Ureter (tissue), 1 donor: Measurements from ENCODE around the gene ADGRE1. TPM values are rescaled to one million over a fixed set of nuclear protein-coding genes. Genes with fewer than 3 reads are reported as not detected.
"Not testable (repeated sequence)": the region's sequence is repeated elsewhere in the genome, so short reads cannot be mapped to it uniquely, and the experiment has no call there.

ENCODE experiments used
- DNase-seq: peaks from one replicate; pipeline ENCODE4 v3.0.0-alpha.2; 2020; ENCODE audit warnings: low spot score
- total RNA-seq: library from RNA; stranded (reverse); gene quantifications from one replicate; pipeline ENCODE4 v1.2.4, GENCODE V29; 2023
- donor health status: DM: yes; HTN: yes; CAD: no.

ADGRE1 gene, protein sequence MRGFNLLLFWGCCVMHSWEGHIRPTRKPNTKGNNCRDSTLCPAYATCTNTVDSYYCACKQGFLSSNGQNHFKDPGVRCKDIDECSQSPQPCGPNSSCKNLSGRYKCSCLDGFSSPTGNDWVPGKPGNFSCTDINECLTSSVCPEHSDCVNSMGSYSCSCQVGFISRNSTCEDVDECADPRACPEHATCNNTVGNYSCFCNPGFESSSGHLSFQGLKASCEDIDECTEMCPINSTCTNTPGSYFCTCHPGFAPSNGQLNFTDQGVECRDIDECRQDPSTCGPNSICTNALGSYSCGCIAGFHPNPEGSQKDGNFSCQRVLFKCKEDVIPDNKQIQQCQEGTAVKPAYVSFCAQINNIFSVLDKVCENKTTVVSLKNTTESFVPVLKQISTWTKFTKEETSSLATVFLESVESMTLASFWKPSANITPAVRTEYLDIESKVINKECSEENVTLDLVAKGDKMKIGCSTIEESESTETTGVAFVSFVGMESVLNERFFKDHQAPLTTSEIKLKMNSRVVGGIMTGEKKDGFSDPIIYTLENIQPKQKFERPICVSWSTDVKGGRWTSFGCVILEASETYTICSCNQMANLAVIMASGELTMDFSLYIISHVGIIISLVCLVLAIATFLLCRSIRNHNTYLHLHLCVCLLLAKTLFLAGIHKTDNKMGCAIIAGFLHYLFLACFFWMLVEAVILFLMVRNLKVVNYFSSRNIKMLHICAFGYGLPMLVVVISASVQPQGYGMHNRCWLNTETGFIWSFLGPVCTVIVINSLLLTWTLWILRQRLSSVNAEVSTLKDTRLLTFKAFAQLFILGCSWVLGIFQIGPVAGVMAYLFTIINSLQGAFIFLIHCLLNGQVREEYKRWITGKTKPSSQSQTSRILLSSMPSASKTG
- total RNA-seq = 0.36 TPM

DNA sequence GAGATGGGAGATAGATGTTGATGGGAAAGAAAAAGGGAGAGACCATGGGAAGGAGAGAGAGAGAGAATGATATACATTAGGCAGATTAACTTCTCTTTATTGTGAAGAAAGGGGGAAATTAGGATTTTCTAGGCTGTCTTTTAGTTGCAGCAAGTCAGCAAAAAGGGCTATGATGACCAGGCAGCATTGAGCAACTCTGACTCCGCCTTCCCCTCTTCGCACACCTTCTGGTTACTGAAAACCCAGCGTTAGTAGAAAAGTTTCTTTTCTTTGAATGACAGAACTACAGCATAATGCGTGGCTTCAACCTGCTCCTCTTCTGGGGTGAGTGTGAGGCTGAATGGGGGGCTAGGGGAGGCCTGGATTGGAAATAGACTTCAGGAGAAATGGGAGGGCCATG lies at the start of gene ADGRE1:
Gene ADGRE1, plus strand, starts transcription at position 264 of the 400 bp plus-strand sequence. Its CDS starts 30 bp downstream, at position 294.
- DNase-seq = no peak

DNA sequence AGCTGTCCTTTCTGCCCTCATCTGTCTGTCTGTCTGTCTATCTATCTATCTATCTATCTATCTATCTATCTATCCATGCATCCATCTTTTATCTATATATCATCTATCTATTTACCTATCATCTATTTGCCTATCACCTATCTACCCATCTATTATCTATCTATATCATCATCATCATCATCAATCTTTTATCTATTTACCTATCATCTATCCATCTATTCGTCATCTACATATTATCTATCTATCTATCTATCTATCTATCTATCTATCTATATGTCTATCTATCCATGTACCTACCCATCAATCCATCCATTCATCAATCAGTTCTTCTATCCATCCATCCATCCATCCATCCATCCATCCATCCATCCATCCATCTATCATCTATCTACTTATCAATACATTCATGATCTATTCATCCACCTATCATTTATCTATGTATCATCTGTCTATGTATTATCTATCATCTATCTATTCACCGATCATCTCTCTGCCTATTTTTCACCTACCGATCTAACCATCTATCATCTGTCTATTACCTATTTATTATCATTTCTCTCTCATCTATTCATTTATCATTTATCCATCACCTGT lies 49.2 kb upstream of the ADGRE1 start:
- no peak for DNase-seq

DNA sequence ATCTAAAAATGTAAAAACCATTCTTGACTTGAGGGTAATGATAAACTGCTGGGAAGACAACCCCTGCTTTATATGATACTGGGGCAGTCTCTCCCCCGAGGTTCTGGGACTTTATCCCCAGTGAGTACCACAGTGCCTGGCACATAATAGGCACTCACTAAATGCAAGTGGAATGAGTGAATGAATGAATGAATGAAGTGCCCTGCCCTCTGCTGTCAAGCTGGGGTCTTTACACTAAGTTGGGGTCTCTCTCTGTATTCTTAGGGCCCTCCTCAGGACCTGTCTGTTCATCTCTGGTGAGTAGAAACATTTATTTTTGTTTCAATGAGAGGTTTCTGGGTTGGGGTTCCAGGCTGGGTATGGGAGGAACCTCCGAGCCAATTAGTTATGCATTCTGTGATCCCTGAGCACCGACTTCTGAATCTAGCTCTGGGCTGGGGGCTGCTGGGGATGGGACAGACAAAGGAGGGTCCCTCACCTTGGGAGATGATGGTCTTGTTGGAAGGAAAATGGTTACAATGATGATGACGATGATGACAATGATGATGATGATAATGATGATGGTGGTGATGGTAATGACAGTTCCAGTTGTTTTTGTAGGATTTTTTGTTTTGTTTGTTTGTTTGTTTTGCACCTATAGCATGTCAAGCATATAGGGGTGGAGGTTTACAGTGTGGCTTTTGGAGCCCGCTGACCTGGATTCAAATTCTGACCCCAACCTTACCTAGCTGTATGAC lies 44.3 kb upstream of the ADGRE1 start:
- no peak for DNase-seq

DNA sequence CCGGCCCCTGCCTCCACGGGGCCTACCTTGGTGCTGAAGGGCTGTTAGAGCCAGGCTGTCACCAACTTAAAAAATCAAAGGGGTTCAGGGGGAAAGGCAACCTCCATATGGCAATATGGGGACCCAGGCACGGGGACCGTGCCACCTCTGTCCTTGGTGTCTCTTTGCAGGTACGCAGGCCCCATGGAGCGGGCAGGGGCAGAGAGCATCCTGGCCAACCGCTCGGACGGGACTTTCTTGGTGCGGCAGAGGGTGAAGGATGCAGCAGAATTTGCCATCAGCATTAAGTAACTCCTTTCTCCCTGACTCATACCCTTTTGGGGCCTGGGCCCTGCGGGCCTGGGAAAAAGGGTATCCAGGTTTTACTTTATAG lies 39.6 kb upstream of the ADGRE1 start:
- DNase-seq = no peak

DNA sequence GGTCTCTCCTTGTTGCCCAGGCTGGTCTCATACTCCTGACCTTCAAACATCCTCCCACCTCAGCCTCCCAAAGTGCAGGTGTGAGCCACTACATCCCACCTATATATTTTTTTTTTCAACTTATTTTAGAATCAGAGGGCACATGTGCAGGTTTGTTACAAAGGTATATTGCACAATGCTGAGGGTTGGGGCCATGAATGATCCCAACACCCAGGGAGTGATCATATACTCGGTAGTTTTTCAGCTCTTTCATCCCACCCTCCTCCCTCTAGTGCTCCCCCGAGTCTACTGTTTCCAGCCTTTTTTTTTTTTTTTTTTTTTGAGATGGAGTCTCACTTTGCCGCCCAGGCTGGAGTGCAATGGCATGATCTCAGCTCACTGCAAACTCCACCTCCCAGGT lies 38.4 kb upstream of the ADGRE1 start:
- DNase-seq = no peak

DNA sequence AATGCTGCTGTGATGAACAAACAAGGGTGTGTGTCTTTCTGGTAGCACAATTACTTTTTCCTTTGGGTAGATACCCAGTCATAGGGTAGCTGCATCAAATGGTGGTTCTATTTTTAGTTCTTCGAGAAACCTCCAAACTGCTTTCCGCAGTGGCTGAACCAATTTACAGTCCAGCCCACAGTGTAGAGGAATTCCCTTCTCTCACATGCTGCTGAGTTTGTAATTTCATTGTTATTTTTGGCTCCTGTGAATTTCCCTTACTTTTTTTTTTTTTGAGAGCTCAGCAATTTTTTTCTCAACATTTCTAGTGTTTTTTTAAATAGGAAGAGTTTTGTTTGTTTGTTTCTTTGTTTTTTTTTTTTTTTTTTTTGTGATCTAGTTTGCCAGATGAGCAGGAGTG lies 37.5 kb upstream of the ADGRE1 start:
- DNase-seq = no peak

DNA sequence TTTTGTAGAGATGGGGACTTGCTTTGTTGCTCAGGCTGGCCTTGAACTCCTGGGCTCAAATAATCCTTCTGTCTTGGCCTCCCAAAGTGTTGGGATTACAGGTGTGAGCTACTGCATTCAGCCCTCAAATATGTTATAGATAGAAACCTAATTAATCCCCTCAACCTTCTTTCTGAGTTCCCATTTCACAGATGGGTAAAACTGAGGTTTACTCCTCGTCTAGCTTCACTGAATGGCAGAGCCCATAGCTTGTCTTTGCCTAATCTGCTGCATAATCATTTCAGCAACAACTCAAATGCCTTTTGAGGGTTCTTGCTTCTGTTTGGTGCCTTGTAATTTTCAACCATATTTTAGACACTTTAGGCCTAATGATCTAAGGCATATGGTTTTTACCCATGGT lies 36.0 kb upstream of the ADGRE1 start:
- no peak for DNase-seq

DNA sequence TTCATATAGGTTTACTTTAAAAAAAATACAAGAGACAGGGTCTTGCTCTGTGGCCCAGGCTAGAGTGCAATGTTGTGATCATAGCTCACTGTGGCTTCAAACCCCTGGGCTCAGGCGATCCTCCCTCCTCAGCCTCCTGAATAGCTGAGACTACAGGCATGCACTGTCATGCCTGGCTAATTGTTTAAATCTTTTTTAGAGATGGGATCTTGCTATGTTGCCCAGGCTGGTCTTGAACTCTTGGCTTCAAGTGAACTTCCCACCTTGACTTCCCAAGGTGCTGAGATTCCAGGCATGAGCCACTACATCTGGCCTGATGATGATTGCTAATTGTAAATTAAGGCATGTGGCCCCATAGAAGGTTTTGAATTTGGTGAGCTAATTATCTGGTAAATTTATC lies 35.4 kb upstream of the ADGRE1 start:
- no peak for DNase-seq

DNA sequence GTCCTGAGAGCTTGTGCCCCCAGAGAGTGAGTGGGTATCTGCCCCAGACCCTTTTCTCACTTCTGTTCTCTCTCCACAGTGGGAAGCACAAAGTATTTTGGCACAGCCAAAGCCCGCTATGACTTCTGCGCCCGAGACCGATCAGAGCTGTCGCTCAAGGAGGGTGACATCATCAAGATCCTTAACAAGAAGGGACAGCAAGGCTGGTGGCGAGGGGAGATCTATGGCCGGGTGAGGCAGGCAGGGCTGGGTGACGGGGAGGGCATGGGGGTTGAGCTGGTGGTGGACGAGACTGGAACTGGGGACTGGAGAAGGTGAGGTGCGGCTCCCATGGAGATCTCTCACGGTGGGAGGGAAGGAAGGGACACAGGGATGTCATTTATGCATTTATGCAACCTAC lies 33.5 kb upstream of the ADGRE1 start:
- DNase-seq = no peak

DNA sequence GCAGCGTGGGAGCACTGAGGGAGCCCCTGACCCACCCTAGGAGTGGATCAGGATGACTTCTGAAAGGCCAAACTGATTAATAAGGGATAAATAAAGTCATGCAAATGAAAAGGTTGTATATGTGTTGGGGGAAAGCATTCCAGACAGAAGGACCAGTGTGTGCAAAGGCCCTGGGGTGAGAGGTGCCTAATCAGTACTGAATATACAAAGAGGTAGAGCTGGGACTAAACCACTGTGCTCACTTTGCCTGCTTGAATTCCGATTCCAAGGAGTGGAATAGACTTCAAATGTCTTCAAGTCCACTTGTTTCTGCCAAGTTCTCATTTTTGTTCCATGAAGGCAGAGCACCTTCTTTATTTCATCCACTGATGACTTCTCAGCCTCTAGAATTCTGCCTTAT lies 32.6 kb upstream of the ADGRE1 start:
- DNase-seq = no peak

DNA sequence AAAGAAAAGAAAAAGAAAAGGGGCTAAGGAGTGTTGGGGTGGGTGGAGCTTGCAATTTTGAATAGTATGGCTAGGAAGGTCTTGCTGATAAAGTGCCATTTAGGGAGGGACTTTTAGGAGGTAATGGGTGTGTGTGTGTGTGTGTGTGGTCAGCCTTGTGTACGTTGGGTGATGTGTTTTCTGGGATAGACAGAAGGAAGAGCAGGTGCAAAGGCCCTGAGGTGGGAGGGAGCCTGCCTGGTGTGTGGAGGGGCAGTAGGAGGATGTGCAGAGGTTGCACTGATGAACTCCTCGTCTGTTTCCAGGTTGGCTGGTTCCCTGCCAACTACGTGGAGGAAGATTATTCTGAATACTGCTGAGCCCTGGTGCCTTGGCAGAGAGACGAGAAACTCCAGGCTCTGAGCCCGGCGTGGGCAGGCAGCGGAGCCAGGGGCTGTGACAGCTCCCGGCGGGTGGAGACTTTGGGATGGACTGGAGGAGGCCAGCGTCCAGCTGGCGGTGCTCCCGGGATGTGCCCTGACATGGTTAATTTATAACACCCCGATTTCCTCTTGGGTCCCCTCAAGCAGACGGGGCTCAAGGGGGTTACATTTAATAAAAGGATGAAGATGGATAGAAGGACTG lies 30.5 kb upstream of the ADGRE1 start:
- DNase-seq = no peak

DNA sequence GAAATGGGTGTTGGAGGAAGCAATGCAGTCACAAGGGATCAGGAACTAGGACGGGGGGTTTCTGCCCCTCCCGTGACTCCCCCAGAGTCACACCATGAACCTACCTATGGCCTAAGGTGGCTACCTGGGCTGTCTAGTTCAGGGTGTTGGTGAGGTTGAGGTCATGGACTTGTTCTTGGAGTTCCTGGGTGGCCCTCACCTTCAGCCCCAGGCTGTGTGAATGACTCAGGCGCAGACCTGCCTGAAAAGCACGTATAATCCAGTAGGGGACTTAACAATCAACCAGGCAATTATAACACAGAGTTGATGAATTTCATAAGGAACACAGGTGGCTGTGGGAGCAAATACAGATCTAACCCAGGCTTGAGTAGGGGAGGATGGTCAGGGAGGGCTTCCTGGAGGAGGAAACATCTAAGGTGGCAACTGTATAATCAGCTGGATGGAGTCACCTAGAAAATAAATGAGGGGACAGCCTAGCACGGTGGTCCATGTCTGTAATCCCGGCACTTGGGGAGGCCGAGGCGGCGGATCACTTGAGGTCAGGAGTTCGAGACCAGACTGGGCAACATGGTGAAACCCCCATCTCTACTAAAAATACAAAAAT lies 25.6 kb upstream of the ADGRE1 start:
- DNase-seq = no peak

DNA sequence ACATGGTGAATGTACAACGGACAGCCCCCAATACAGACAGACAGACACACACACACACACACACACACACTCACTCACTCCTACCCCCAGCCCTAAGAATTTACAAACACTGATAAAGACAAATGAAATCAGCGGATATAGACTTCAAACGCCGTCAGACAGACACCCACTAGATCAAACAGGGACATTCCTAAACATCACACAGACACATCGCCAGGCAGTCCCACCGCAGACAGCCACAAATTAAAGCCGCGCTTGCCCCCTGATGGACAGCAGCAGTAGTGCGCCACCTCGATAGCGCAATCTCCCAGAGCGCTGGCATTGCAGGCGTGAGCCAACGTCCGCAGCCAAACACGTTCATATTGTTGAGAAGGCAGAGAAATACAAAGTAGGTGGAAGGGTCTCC lies 24.7 kb upstream of the ADGRE1 start:
- DNase-seq = peak; percentile 88

DNA sequence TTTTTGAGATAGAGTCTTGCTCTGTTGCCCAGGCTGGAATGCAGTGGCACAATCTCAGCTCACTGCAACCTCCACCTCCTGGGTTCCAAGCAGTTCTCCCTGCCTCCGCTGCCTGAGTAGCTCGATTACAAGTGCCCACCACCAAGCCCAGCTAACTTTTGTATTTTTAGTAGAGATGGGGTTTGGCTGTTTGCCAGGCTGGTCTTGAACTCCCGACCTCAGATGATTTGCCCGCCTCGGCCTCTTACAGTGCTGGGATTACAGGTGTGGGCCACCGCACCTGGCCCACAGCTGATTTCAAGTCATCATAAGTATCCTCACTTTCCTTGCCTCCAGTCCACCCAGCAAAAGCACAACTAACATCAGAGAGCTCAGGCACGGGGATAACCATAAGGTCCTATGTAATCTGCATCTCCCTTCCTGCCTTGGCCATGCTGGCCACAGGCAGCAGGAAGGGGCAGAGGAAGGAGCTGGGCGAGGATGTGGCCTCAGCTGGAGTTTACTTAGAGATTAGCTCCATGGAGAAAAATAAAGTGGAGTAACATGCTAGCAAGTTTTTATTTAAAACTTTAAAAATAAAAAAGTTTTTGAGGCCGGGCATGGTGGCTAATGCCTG lies 22.9 kb upstream of the ADGRE1 start:
- DNase-seq = no peak

DNA sequence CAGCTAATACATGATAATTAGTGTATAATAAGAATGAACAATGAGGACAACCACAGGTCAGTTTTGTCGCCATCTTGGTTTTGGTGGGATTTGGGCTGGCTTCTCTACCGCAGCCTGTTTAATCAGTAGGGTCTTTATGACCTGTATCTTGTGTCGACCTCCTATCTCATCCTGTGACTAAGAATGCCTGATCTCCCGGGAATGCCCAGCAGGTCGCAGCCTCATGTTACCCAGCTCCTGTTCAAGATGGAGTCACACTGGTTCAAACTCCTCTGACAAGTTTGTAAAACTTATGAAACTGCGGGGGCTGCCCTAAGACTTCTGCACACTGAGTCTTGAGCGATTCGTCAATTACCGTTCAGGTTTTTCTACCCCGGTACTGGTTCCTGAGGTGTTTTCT lies 21.5 kb upstream of the ADGRE1 start:
- DNase-seq = no peak

DNA sequence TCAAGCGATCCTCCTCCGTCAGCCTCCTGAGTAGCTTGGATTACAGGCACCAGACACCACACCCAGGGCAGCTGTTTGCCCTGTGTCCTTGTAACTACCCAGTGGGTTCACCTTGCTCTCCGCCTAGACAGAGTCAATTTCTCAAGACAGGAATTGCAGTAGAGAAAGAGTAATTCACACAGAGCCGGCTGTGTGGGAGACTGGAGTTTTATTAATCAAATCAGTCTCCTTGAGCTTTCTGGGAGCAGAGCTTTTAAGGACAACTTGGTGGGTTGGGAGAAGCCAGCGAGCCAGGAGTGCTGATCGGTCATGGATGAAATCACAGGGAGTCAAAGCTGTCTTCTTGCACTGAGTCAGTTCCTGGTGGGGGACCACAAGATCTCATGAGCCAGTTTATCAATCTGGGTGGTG lies 20.6 kb upstream of the ADGRE1 start:
- DNase-seq = no peak

DNA sequence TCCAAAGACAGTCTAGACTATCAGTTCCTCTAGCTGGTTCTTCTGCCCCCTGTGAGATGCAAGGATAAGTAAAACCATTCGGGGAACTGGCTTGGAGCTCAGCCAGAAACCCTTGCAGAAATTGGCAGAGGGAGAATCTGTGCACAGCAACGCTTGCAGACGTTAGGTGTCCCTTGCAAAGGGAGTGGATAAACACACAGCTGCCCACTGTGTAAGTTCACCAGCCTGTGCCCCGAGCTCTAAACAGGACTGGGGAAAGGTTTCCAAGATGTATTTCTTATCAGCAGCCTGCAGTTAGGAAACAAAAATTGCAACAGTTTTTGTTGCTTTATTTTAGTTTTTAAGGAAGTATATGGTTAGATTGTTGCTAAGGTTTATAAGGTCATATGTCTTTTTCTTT lies 19.0 kb upstream of the ADGRE1 start:
- no peak for DNase-seq

DNA sequence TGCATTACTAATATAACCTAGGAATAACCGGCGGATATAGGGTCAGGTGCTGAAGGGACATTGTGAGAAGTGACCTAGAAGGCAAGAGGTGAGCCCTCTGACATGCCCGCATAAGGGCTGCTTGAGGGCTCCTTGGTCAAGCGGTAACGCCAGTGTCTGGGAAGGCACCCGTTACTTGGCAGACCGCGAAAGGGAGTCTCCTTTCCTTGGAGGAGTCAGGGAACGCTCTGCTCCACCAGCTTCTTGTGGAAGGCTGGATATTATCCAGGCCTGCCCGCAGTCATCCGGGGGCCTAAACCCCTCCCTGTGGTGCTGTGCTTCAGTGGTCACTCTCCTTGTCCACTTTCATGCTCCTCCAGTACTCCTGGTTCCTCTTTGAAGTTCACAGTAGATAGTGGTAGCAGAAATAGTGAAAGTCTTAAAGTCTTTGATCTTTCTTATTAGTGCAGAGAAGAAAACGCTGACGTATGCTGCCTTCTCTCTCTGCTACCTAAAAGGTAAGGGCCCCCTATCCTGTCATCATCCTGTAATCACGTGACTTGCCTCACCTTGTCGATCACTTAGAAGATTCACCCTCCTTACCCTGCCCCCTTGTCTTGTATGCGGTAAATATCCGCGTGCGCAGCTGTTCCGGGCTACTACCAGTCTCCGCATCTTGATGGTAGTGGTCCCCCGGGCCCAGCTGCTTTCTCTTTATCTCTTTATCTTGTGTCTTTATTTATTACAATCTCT lies 18.1 kb upstream of the ADGRE1 start:
- not testable (repeated sequence) for DNase-seq

DNA sequence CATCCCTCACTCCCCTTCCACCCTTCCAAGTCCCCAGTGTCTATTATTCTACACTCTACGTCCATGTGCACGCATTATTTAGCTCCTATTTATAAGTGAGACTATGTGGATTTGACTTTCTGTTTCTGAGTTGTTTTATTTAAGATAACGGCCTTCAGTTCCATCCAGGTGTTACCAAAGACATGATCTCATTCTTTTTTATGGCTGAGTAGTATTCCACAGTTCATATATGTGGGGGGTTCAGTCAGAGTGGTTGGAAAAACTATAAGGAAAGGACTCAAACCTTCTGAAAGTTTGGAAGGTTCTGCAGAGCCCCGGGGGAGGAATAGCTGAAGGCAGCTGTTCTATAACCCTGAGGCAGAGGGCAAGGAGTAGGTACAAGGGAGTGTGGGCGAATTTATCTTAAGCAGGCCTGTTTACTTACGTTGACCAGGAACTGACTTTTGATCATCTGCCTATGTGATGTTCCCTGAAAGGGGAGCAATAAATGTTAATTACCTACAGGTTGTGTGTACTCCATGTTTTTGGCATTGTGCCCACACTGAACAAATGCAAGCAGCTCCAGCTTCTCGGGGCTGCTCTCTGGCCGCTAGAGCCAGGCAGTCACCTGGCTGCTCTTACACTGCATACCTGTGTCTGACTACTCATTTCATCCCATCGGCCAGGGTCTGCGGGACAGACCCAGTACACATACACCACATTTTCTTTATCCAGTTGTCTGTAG lies 13.5 kb upstream of the ADGRE1 start:
- no peak for DNase-seq
